GM12873 (cell line): ENCODE measurements around the gene NLE1.

Experiments
- CTCF ChIP-seq: IDR thresholded peaks from 2 replicates; pipeline ENCODE4 v1.5.1; 2012; ENCODE audit warnings: low read depth, mild to moderate bottlenecking, moderate library complexity, low read length, control low read depth; ENCODE audit not compliant: insufficient read depth; ENCODE audit errors: missing control alignments

NLE1 gene

GRCh38 chr17:35080536-35080935 is 61.6 kb downstream of the NLE1 start:
- no peak for TF ChIP-seq CTCF

- TF ChIP-seq CTCF: no peak
Measured at GRCh38 chr17:35079547-35080423, 62.3 kb downstream of the NLE1 start.
